ENCODE measurements around the gene CTNND1. TPM values are rescaled to one million over a fixed set of nuclear protein-coding genes. Genes with fewer than 3 reads are reported as not detected.

Gene CTNND1
- total and polyA plus RNA-seq, 7 donors = 9.4 to 35.2 (median 26.1) TPM

DNA sequence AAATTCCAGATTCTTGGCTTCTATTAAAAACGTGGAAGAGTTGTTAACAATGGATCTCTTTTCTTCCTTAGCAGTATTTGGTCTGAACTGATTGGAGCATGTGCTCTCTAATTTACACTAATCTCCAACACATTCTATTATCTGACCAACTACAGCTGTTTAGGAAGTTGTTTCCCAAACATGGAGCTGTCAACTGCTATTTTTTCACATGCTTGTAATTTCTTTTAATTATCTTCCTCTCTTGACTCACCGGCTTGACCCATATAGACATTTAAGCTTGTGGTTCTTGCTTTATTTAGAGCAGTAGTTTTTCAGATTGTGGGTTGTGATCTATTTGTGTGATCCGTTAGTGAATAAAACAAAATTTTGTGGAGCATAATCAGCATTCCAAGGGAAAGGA, 40.8 kb downstream of the CTNND1 start:
- 55 to 60% (median 58%) methylated on average over 3 of the region's 3 CpGs for WGBS, 3 donors
- intact Hi-C loops (cut with DNase I) = loop anchor here (5.0 kb wide), 2 partner anchors 40 to 710 kb away; partner anchors contain the start of gene CTNND1 (in 1 of the 2)

DNA sequence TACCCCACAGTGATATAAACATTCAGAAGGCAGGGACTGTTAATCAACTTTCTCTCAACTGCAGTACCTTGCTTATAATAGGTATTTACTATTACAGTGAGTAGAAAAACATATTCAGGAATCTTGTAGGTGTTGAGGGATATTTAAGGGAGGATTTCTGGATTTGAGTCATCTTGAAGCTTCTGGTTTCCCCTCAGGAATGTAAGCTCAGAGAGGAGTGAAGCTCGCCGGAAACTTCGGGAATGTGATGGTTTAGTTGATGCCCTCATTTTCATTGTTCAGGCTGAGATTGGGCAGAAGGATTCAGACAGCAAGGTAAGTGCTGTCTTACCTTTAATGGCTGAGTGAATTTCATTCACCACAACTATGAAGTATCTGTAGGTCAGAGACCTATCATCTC, 42.9 kb downstream of the CTNND1 start:
- TF ChIP-seq, protein P1, sequence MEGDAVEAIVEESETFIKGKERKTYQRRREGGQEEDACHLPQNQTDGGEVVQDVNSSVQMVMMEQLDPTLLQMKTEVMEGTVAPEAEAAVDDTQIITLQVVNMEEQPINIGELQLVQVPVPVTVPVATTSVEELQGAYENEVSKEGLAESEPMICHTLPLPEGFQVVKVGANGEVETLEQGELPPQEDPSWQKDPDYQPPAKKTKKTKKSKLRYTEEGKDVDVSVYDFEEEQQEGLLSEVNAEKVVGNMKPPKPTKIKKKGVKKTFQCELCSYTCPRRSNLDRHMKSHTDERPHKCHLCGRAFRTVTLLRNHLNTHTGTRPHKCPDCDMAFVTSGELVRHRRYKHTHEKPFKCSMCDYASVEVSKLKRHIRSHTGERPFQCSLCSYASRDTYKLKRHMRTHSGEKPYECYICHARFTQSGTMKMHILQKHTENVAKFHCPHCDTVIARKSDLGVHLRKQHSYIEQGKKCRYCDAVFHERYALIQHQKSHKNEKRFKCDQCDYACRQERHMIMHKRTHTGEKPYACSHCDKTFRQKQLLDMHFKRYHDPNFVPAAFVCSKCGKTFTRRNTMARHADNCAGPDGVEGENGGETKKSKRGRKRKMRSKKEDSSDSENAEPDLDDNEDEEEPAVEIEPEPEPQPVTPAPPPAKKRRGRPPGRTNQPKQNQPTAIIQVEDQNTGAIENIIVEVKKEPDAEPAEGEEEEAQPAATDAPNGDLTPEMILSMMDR (IDR thresholded peaks at IDR 0.05) = no peak
- intact Hi-C loops (cut with DNase I) = loop anchor here (5.0 kb wide), 2 partner anchors 42 to 708 kb away; partner anchors contain the start of gene CTNND1 (in 1 of the 2)
- H3K4me1 ChIP-seq = peaks cover 26% of the 10 kb centered on the region

More for the DNA sequence above, 40.8 kb downstream of the CTNND1 start:
- Histone ChIP-seq H3K27ac (peak overlapping the region; percentile 64), H3K36me3 (ENCODE audit: insufficient read depth in 1 of 2, low read depth in 1 of 2) (peaks cover 14 to 80% of the 10 kb centered on the region in 2 donors), H3K4me1 (peaks cover 39% of the 10 kb centered on the region), H3K4me3 (no peak overlapping the region), H3K9me3 (no peaks in the 10 kb centered on the region), H3K27me3 (ENCODE audit: insufficient read depth in 3 of 3, low read length in 2 of 3) (no peaks in the 10 kb centered on the region)
- DNase-seq (no peak), ATAC-seq (no peak)
- TF ChIP-seq, protein P1 (IDR thresholded peaks at IDR 0.05) = no peak

DNA sequence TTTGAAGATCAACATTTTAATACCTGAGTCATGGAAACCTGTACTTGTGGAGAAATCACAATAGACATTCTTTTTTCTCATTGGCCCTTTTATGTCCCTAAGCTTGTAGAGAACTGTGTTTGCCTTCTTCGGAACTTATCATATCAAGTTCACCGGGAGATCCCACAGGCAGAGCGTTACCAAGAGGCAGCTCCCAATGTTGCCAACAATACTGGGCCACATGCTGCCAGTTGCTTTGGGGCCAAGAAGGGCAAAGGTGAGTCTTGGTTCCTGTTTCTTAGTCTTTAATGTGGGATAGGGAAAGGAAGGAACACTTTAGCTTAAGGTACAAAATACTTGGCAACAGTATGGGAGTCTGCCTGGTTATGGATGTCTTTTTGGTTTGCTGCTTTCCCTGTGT, 44.2 kb downstream of the CTNND1 start:
- WGBS, 3 donors = 24 to 30% (median 30%) methylated on average over 3 of the region's 3 CpGs
- Histone ChIP-seq H3K27ac (no peak overlapping the region), H3K9me3 (no peaks in the 10 kb centered on the region), H3K4me1 (peaks cover 13% of the 10 kb centered on the region), H3K27me3 (ENCODE audit: insufficient read depth in 3 of 3, low read length in 2 of 3) (no peaks in the 10 kb centered on the region), H3K4me3 (no peak overlapping the region), H3K36me3 (ENCODE audit: insufficient read depth in 1 of 2, low read depth in 1 of 2) (peaks cover 14 to 98% of the 10 kb centered on the region in 2 donors)
- intact Hi-C loops (cut with DNase I) = no loop called here
- ATAC-seq (peak in 1 of 4 donors; percentile 28), DNase-seq (no peak)
- TF ChIP-seq, protein P1 (IDR thresholded peaks at IDR 0.05) = no peak

More for the DNA sequence above, 42.9 kb downstream of the CTNND1 start:
- peaks cover 14 to 85% of the 10 kb centered on the region in 2 donors for H3K36me3 ChIP-seq (ENCODE audit: insufficient read depth in 1 of 2, low read depth in 1 of 2)
- H3K27me3 ChIP-seq (ENCODE audit: insufficient read depth in 3 of 3, low read length in 2 of 3) = no peaks in the 10 kb centered on the region
- no peaks in the 10 kb centered on the region for H3K9me3 ChIP-seq
- 86 to 90% (median 88%) methylated on average over 3 of the region's 3 CpGs for WGBS, 3 donors
- no peak for DNase-seq
- no peak overlapping the region for H3K27ac ChIP-seq
- ATAC-seq = no peak
- no peak overlapping the region for H3K4me3 ChIP-seq

DNA sequence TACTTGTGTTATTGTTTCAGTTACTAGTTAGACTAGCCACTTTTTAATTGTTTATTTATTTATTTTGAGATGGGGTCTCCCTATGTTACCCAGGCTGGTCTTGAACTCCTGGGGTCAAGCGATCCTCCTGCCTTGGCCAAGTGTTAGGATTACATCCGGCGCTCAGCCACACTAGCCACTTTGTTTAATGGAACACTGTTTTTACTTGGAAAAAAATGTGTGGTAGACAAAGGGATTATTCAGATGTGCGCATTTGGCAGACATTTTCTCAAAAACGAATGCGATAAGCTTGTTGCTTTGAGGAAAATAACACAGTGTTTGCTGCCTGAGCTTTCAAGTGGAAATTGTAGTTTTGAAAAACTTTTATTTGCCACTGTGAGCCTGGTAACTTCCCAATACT, 51.0 kb downstream of the CTNND1 start:
- TF ChIP-seq, protein P1 (IDR thresholded peaks at IDR 0.05) = no peak
- ATAC-seq (no peak), DNase-seq (no peak)
- H3K9me3 ChIP-seq = no peaks in the 10 kb centered on the region
- peaks cover 15 to 100% of the 10 kb centered on the region in 2 donors for H3K36me3 ChIP-seq (ENCODE audit: insufficient read depth in 1 of 2, low read depth in 1 of 2)
- no peaks in the 10 kb centered on the region for H3K4me1 ChIP-seq
- no peak overlapping the region for H3K27ac ChIP-seq
- no peaks in the 10 kb centered on the region for H3K27me3 ChIP-seq (ENCODE audit: insufficient read depth in 3 of 3, low read length in 2 of 3)
- WGBS, 3 donors = 88 to 91% (median 90%) methylated on average over 6 of the region's 6 CpGs
- H3K4me3 ChIP-seq = no peak overlapping the region
- intact Hi-C loops (cut with DNase I) = no loop called here

DNA sequence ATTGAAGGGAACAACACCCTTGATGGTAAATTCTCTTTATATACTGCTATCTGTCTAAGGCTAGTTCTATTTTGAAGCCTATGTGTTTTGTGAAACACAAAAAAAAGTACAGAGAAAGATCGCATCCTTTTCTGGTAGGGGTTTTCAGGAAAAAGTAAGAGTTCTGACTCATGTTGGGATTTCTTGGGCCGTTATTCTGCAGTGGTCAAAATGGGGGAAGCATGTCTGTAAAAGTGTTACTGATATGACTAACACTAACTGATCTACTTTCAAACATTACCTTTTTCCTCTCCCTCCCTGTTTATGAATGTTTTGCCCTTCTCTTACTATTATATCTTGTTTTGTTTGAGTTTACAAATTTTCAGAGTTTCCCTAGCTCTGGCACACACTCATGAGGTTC, 53.9 kb downstream of the CTNND1 start:
- no peak for DNase-seq
- no peaks in the 10 kb centered on the region for H3K9me3 ChIP-seq

More for the DNA sequence above, 53.9 kb downstream of the CTNND1 start:
- H3K27ac ChIP-seq = no peak overlapping the region
- no peaks in the 10 kb centered on the region for H3K4me1 ChIP-seq
- ATAC-seq = no peak
- no peaks in the 10 kb centered on the region for H3K27me3 ChIP-seq (ENCODE audit: insufficient read depth in 3 of 3, low read length in 2 of 3)
- 74 to 90% (median 78%) methylated on average over 2 of the region's 2 CpGs for WGBS, 3 donors
- TF ChIP-seq, protein P1 (IDR thresholded peaks at IDR 0.05) = no peak
- intact Hi-C loops (cut with DNase I) = no loop called here
- no peak overlapping the region for H3K4me3 ChIP-seq
- peaks cover 15 to 84% of the 10 kb centered on the region in 2 donors for H3K36me3 ChIP-seq (ENCODE audit: insufficient read depth in 1 of 2, low read depth in 1 of 2)

Data from psoas muscle (tissue), 8 donors.